Neural progenitor cell (in vitro differentiated cells): Measurements from ENCODE around the gene UNC93B1.

ENCODE experiments used
- CTCF ChIP-seq: fragments of 200-600 bp; sonication (generic); IDR thresholded peaks from 2 replicates; pipeline ENCODE4 v1.5.1; 2017; ENCODE audit warnings: antibody characterized with exemption, mild to moderate bottlenecking
- EZH2phosphoT487 ChIP-seq: fragments of 200-600 bp; sonication (generic); IDR thresholded peaks from 2 replicates; pipeline ENCODE4 v1.6.1; 2017; ENCODE audit warnings: antibody characterized with exemption

DNA sequence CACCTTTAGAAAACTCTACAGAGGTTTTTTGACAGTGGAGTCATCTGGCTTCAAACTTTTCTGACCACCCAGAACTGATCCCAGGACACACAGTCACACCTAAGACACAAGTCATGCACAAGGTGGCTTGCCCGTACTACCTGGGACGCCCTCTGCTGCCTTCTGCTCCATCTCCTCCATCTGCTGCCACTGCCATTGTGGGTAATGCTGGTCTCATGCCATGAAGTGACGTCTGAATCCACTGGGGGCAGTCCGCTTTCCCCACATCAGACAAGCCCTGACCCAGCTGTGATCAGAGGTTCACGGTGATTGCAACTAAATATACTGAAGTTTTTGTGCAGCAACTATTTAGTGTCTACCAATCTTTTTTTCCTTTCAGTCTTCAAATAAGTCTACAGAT is 21.1 kb upstream of the UNC93B1 start:
- no peak for TF ChIP-seq EZH2phosphoT487
- peak; percentile 4 for TF ChIP-seq CTCF
